Common myeloid progenitor, CD34-positive (primary cell): Measurements from ENCODE around the gene PTGDS. TPM values are rescaled to one million over a fixed set of nuclear protein-coding genes. Genes with fewer than 3 reads are reported as not detected.

Experiments used
- CTCF ChIA-PET: fragments of 350-600 bp; sonication (Branson Sonifier 250); formaldehyde crosslinking; loops from one replicate; lab custom pipeline; 2021; ENCODE audit warnings: antibody characterized with exemption; lab: Charles Lee
- POLR2A ChIA-PET: fragments of 350-600 bp; sonication (Branson Sonifier 250); formaldehyde crosslinking; loops from one replicate; lab custom pipeline; 2021; ENCODE audit warnings: antibody characterized with exemption; lab: Charles Lee
- DNase-seq, 3 donors: peaks; one replicate each; pipeline versions ENCODE4 v3.0.0 to v3.0.0-alpha.2; 2013
- H3K27ac ChIP-seq, 2 experiments: 1 replicate in 1 of 2; 2 replicates in 1 of 2; pipeline ENCODE4 v1.7.0; 2013; ENCODE audit warnings: inconsistent platforms in 2 of 2, low read length in 2 of 2, mild to moderate bottlenecking in 2 of 2, low read depth in 1 of 2, moderate library complexity in 1 of 2; ENCODE audit not compliant: severe bottlenecking in 2 of 2, insufficient read depth in 1 of 2, poor library complexity in 1 of 2
- H3K27me3 ChIP-seq, 5 experiments: replicated peaks in 2 of 5; 1 replicate in 3 of 5; 2 replicates in 2 of 5; pipeline versions ENCODE4 v1.6.1 to v1.7.0; 2013; ENCODE audit warnings: low read length in 4 of 5, mild to moderate bottlenecking in 2 of 5, moderate library complexity in 2 of 5, inconsistent platforms in 1 of 5; ENCODE audit not compliant: insufficient read depth in 5 of 5, control insufficient read depth in 4 of 5
- H3K36me3 ChIP-seq, 4 experiments: 1 replicate in 2 of 4; 2 replicates in 2 of 4; pipeline versions ENCODE4 v1.6.1 to v1.7.0; 2013; ENCODE audit warnings: low read length in 3 of 4, control low read depth in 1 of 4, mild to moderate bottlenecking in 1 of 4; ENCODE audit not compliant: control insufficient read depth in 4 of 4, insufficient read depth in 4 of 4
- H3K4me1 ChIP-seq, 4 experiments: 1 replicate in 3 of 4; 2 replicates in 1 of 4; pipeline versions ENCODE4 v1.6.1 to v1.7.1; 2013; ENCODE audit warnings: low read length in 3 of 4, mild to moderate bottlenecking in 3 of 4, control low read depth in 1 of 4, inconsistent platforms in 1 of 4, moderate library complexity in 1 of 4; ENCODE audit not compliant: control insufficient read depth in 4 of 4, insufficient read depth in 4 of 4; ENCODE audit errors: control extremely low read depth in 1 of 4
- H3K4me3 ChIP-seq, 7 experiments: 1 replicate in 4 of 7; 2 replicates in 3 of 7; pipeline versions ENCODE4 v1.5.1 to v1.7.0; 2013; ENCODE audit warnings: mild to moderate bottlenecking in 7 of 7, low read length in 6 of 7, moderate library complexity in 6 of 7, inconsistent platforms in 2 of 7, low read depth in 2 of 7, control low read depth in 1 of 7; ENCODE audit not compliant: insufficient read depth in 4 of 7, control insufficient read depth in 1 of 7; ENCODE audit errors: extremely low read depth in 1 of 7
- H3K9me3 ChIP-seq, 5 experiments: 1 replicate in 4 of 5; 2 replicates in 1 of 5; pipeline versions ENCODE4 v1.6.1 to v1.7.1; 2013; ENCODE audit warnings: low read length in 4 of 5, mild to moderate bottlenecking in 2 of 5, inconsistent platforms in 1 of 5, low read depth in 1 of 5, moderate library complexity in 1 of 5; ENCODE audit not compliant: control insufficient read depth in 4 of 5, insufficient read depth in 2 of 5; ENCODE audit errors: control extremely low read depth in 1 of 5
- WGBS: methylation state at CpG from one replicate; pipeline ENCODE4 v1.1.5; 2013; ENCODE audit not compliant: insufficient coverage; 5-methylcytosine and 5-hydroxymethylcytosine counted together
- polyA plus RNA-seq: library from polyadenylated mRNA; unstranded; fragments of 120-200 nt; gene quantifications from one replicate; pipeline ENCODE4 v1.2.1, GENCODE V29; 2013

Gene PTGDS
- 0.15 TPM for polyA plus RNA-seq

GRCh38 chr9:136977223-136977622 lies at the start of gene PTGDS:
Gene PTGDS, plus strand, starts transcription at chr9:136977504. Its CDS starts 75 bp downstream, at chr9:136977579.
- Histone ChIP-seq H3K36me3 (no peaks in the 10 kb centered on the region), H3K4me1 (peaks cover 0 to 41% (median 36%) of the 10 kb centered on the region in 4 experiments), H3K27ac (no peak within 1 kb of the TSS), H3K4me3 (peak within 1 kb of the TSS in 4 of 7 experiments; percentile 19 to 64 (median 46)), H3K27me3 (peaks cover 0 to 11% (median 4%) of the 10 kb centered on the region in 5 experiments), H3K9me3 (no peaks in the 10 kb centered on the region)
- ChIA-PET CTCF (interaction anchor here (3.2 to 5.7 kb wide), 2 partner anchors 10 to 58 kb away, joined by 17 to 28 read pairs; no protein-coding TSS in a partner anchor), POLR2A (interaction anchor here (1.5 kb wide), 1 partner anchor 15 kb away, joined by 5 read pairs; the partner anchor contains the start of gene PAXX)
- 79% methylated on average over 6 of the region's 10 CpGs for WGBS
- no peak for DNase-seq

- H3K4me3 ChIP-seq, result no peak overlapping the region
- peaks cover 4 to 52% (median 35%) of the 10 kb centered on the region in 4 experiments for H3K36me3 ChIP-seq
- ChIA-PET CTCF (interaction anchor here (1.0 kb wide), 1 partner anchor 11 kb away, joined by 3 read pairs; no protein-coding TSS in a partner anchor), POLR2A (interaction anchor here (0.6 kb wide), 2 partner anchors 26 to 215 kb away, joined by 3 to 5 read pairs; no protein-coding TSS in a partner anchor)
- no peaks in the 10 kb centered on the region for H3K9me3 ChIP-seq
- DNase-seq, result peak in 1 of 3 donors; percentile 14
- H3K27me3 ChIP-seq, result no peaks in the 10 kb centered on the region
- WGBS, result 91% methylated on average over 9 of the region's 9 CpGs
- H3K27ac ChIP-seq, result peak overlapping the region in 1 of 2 experiments; percentile 5
- no peaks in the 10 kb centered on the region for H3K4me1 ChIP-seq
Measured at GRCh38 chr9:136928591-136928990, 48.7 kb upstream of the PTGDS start.

- no peak for DNase-seq
- CTCF ChIA-PET, result interaction anchor here (1.0 kb wide), 1 partner anchor 12 kb away, joined by 3 read pairs; no protein-coding TSS in a partner anchor
- no peak overlapping the region for H3K4me3 ChIP-seq
- WGBS, result 100% methylated on average over 4 of the region's 4 CpGs
- peaks cover 2 to 46% (median 27%) of the 10 kb centered on the region in 4 experiments for H3K36me3 ChIP-seq
- no peaks in the 10 kb centered on the region for H3K9me3 ChIP-seq
- no peaks in the 10 kb centered on the region for H3K4me1 ChIP-seq
- no peak overlapping the region for H3K27ac ChIP-seq
- no peaks in the 10 kb centered on the region for H3K27me3 ChIP-seq
- POLR2A ChIA-PET, result no interaction called here
Measured at GRCh38 chr9:136930014-136930413, 47.3 kb upstream of the PTGDS start.

DNA sequence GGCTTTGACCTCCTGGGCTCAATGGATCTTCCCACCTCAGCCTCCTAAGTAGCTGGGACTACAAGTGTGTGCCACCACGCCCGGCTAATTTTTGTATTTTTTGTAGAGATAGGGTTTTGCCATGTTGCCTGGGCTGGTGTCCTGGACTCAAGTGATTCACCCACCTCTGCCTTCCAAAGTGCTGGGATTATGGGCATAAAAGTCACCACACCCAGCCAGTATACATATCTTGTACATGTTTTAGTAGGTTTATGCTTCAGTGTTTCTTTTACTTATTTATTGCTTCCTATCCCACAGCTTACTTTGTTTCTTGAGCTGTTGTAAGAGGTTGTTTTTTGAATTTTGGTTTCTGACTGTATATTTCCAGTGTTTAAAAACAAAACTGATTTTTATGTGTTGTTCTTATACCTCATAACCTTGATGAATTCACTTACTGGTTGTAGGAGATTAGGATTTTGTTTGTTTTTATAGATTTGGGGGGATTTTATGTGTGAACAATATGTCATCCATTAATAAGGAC lies 45.6 kb upstream of the PTGDS start:
- WGBS, result no CpG with 5 or more reads among the region's 2 CpGs
- DNase-seq, result no peak
- CTCF ChIA-PET, result no interaction called here
- POLR2A ChIA-PET, result interaction anchor here (0.7 kb wide), 1 partner anchor 119 kb away, joined by 3 read pairs; no protein-coding TSS in a partner anchor
- H3K36me3 ChIP-seq, result peaks cover 2 to 31% (median 19%) of the 10 kb centered on the region in 4 experiments
- H3K4me3 ChIP-seq, result no peak overlapping the region
- H3K27ac ChIP-seq, result no peak overlapping the region
- H3K27me3 ChIP-seq, result no peaks in the 10 kb centered on the region
- no peaks in the 10 kb centered on the region for H3K9me3 ChIP-seq
- no peaks in the 10 kb centered on the region for H3K4me1 ChIP-seq

DNA sequence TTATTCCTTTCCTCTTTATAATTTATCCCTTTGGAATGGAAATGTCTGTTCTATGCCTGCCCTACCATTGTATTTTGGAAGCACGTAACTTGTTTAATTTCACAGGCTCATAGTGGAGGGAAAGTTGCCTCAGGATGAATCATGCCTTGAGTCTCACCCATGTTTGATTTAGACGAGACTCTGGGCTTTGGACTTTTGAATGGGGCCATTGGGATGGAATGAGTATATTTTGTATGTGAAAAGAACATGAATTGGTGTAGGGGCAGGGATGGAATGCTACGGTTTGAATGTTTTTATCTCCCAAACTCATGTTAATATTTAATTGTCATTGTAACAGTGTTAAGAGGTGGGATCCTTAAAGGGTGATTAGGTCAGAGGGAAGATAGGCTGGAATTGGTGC lies 43.0 kb upstream of the PTGDS start:
- Histone ChIP-seq H3K4me1 (peaks cover 0 to 1% (median 0%) of the 10 kb centered on the region in 4 experiments), H3K27me3 (no peaks in the 10 kb centered on the region), H3K4me3 (no peak overlapping the region), H3K27ac (no peak overlapping the region), H3K36me3 (peaks cover 2 to 23% (median 14%) of the 10 kb centered on the region in 4 experiments), H3K9me3 (peaks cover 0 to 3% (median 0%) of the 10 kb centered on the region in 5 experiments)
- DNase-seq, result no peak
- 96% methylated on average over 2 of the region's 3 CpGs for WGBS
- CTCF ChIA-PET, result no interaction called here
- POLR2A ChIA-PET, result no interaction called here

DNA sequence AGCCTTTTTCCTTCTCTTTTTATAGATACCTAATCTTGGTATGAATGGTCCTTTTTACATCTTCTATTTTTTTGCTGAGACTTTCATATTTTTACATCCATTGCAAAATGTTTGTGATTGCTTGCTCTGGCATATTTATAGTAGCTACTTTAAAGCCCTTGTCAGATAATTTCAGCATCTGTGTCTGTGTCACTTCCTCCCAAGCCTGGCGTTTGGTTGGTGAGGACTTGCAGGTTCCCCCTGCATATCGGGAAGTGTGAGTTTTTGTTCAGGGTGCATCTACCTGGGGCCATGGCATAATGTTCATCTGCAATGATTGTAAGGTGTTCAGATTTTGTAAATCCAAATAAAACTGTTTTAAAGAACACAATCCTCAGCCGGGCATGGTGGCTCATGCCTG lies 41.7 kb upstream of the PTGDS start:
- peaks cover 4 to 34% (median 17%) of the 10 kb centered on the region in 4 experiments for H3K36me3 ChIP-seq
- DNase-seq, result no peak
- H3K4me3 ChIP-seq, result no peak overlapping the region
- peaks cover 0 to 3% (median 0%) of the 10 kb centered on the region in 5 experiments for H3K9me3 ChIP-seq
- H3K27ac ChIP-seq, result no peak overlapping the region
- 71% methylated on average over 2 of the region's 3 CpGs for WGBS
- ChIA-PET CTCF (interaction anchor here (0.7 to 1.1 kb wide), 2 partner anchors 8 to 153 kb away, joined by 3 read pairs; partner anchors contain the start of gene FBXW5), POLR2A (no interaction called here)
- H3K4me1 ChIP-seq, result peaks cover 0 to 4% (median 0%) of the 10 kb centered on the region in 4 experiments
- H3K27me3 ChIP-seq, result no peaks in the 10 kb centered on the region

DNA sequence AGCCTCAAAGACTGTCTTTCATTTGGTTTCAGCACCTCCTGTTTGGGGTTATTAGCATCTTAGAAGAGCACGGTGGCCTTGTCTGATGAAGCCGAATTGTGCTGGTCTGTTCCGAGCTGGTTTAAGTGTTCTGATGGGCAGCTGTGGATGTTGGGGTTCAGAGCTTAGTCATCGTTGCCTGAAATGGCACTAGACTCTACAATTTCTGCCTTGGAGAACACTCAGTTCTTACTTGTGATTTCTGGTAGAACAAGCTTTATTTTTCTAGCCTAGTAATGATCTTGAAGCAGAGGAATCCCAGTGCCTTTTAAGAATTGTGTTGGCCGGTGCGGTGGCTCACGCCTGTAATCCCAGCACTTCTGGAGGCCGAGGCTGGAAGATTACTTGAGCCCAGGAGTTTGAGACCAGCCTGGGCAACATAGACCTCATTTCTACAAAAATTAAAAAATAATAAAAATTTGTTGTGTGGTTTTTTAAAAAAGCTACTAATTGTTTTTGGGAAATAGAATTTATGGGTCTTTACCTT lies 40.6 kb upstream of the PTGDS start:
- no peak overlapping the region for H3K4me3 ChIP-seq
- peaks cover 4 to 45% (median 26%) of the 10 kb centered on the region in 4 experiments for H3K36me3 ChIP-seq
- no peak for DNase-seq
- H3K4me1 ChIP-seq, result peaks cover 0 to 4% (median 0%) of the 10 kb centered on the region in 4 experiments
- 100% methylated on average over 4 of the region's 8 CpGs for WGBS
- no peaks in the 10 kb centered on the region for H3K27me3 ChIP-seq
- no peak overlapping the region for H3K27ac ChIP-seq
- H3K9me3 ChIP-seq, result peaks cover 0 to 3% (median 0%) of the 10 kb centered on the region in 5 experiments
- ChIA-PET POLR2A (no interaction called here), CTCF (no interaction called here)
